ENCODE results near the gene KRTAP12-3. TPM values are rescaled to one million over a fixed set of nuclear protein-coding genes. Genes with fewer than 3 reads are reported as not detected.
"Not testable (repeated sequence)": the region's sequence is repeated elsewhere in the genome, so short reads cannot be mapped to it uniquely, and the experiment has no call there.

KRTAP12-3 gene
- total RNA-seq, 4 donors from 2014 or later: not detected

GRCh38 chr21:44643741-44644310, 13.9 kb upstream of the KRTAP12-3 start:
- Histone ChIP-seq H3K27me3 (no peaks in the 10 kb centered on the region), H3K27ac (no peak overlapping the region), H3K36me3 (no peaks in the 10 kb centered on the region), H3K4me3 (no peak overlapping the region), H3K4me1 (no peaks in the 10 kb centered on the region), H3K9me3 (peaks cover 0 to 43% (median 4%) of the 10 kb centered on the region in 4 donors)
- DNase-seq (ENCODE audit: low spot score in 2 of 2): no peak
- no peak for TF ChIP-seq EP300 (IDR thresholded peaks at IDR 0.05)
- TF ChIP-seq, protein P1, sequence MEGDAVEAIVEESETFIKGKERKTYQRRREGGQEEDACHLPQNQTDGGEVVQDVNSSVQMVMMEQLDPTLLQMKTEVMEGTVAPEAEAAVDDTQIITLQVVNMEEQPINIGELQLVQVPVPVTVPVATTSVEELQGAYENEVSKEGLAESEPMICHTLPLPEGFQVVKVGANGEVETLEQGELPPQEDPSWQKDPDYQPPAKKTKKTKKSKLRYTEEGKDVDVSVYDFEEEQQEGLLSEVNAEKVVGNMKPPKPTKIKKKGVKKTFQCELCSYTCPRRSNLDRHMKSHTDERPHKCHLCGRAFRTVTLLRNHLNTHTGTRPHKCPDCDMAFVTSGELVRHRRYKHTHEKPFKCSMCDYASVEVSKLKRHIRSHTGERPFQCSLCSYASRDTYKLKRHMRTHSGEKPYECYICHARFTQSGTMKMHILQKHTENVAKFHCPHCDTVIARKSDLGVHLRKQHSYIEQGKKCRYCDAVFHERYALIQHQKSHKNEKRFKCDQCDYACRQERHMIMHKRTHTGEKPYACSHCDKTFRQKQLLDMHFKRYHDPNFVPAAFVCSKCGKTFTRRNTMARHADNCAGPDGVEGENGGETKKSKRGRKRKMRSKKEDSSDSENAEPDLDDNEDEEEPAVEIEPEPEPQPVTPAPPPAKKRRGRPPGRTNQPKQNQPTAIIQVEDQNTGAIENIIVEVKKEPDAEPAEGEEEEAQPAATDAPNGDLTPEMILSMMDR (IDR thresholded peaks at IDR 0.05): no peak
- TF ChIP-seq POLR2A (IDR thresholded peaks at IDR 0.05): no peak
- WGBS, 2 donors: 50 to 81% methylated on average over 14 of the region's 14 CpGs

GRCh38 chr21:44644878-44645277, 12.9 kb upstream of the KRTAP12-3 start:
- DNase-seq (ENCODE audit: low spot score in 2 of 2): no peak
- 48 to 90% methylated on average over 2 of the region's 2 CpGs for WGBS, 2 donors
- Histone ChIP-seq H3K27ac (no peak overlapping the region), H3K9me3 (peaks cover 0 to 51% (median 4%) of the 10 kb centered on the region in 4 donors), H3K4me1 (no peaks in the 10 kb centered on the region), H3K27me3 (no peaks in the 10 kb centered on the region), H3K4me3 (no peak overlapping the region), H3K36me3 (no peaks in the 10 kb centered on the region)
- TF ChIP-seq, protein P1 (IDR thresholded peaks at IDR 0.05): no peak
- TF ChIP-seq POLR2A (IDR thresholded peaks at IDR 0.05) (no peak), EP300 (IDR thresholded peaks at IDR 0.05) (no peak)

DNA sequence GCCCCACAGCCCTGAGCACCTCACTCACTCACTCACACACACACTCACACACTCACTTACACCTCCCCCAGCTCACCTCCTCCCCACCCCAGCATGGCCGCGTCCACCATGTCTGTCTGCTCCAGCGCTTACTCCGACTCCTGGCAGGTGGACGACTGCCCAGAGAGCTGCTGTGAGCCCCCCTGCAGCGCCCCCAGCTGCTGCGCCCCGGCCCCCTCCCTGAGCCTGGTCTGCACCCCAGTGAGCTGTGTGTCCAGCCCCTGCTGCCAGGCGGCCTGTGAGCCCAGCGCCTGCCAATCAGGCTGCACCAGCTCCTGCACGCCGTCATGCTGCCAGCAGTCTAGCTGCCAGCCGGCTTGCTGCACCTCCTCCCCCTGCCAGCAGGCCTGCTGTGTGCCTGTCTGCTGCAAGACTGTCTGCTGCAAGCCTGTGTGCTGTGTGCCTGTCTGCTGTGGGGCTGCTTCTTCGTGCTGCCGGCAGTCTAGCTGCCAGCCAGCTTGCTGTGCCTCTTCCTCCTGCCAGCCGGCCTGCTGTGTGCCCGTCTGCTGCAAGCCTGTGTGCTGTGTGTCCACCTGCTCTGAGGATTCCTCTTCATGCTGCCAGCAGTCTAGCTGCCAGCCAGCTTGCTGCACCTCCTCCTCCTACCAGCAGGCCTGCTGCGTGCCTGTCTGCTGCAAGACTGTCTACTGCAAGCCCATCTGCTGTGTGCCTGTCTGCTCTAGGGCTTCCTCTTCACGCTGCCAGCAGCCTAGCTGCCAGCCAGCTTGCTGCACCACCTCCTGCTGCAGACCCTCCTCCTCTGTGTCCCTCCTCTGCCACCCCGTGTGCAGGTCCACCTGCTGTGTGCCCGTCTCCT, 11.1 kb upstream of the KRTAP12-3 start, which contains the start of gene KRTAP10-11:
Gene KRTAP10-11, plus strand, starts transcription at position 49 of the 856 bp plus-strand sequence. Its CDS starts 45 bp downstream, at position 94.
- 75 to 77% methylated on average over 15 to 16 of the region's 21 CpGs for WGBS, 2 donors
- not testable (repeated sequence) for H3K4me1 ChIP-seq; H3K36me3 ChIP-seq; H3K4me3 ChIP-seq; H3K27me3 ChIP-seq; H3K27ac ChIP-seq; DNase-seq (ENCODE audit: low spot score in 2 of 2)
- H3K9me3 ChIP-seq: peaks cover 0 to 44% (median 4%) of the 10 kb centered on the region in 4 donors

DNA sequence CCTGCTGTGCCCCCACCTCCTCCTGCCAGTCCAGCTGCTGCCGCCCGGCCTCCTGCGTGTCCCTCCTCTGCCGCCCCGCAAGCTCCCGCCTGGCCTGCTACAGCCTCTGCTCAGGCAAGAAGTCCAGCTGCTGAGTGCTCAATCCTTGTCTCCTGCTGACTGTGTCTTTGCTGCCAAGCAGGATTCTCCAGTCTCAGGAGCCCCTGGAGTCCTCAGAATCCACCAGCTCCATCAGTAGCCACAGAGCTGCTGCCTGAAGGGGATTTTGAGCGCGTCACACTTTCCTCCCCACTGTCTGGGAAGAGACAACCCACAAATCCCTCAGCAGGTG, 10.5 kb upstream of the KRTAP12-3 start:
- H3K36me3 ChIP-seq: no peaks in the 10 kb centered on the region
- H3K27ac ChIP-seq: no peak overlapping the region
- H3K4me3 ChIP-seq: no peak overlapping the region
- DNase-seq (ENCODE audit: low spot score in 2 of 2): no peak
- 52 to 64% methylated on average over 8 of the region's 8 CpGs for WGBS, 2 donors
- H3K4me1 ChIP-seq: no peaks in the 10 kb centered on the region
- H3K27me3 ChIP-seq: no peaks in the 10 kb centered on the region
- peaks cover 0 to 41% (median 4%) of the 10 kb centered on the region in 4 donors for H3K9me3 ChIP-seq
- TF ChIP-seq, protein P1 (IDR thresholded peaks at IDR 0.05): no peak
- TF ChIP-seq POLR2A (IDR thresholded peaks at IDR 0.05): no peak
- no peak for TF ChIP-seq EP300 (IDR thresholded peaks at IDR 0.05)

DNA sequence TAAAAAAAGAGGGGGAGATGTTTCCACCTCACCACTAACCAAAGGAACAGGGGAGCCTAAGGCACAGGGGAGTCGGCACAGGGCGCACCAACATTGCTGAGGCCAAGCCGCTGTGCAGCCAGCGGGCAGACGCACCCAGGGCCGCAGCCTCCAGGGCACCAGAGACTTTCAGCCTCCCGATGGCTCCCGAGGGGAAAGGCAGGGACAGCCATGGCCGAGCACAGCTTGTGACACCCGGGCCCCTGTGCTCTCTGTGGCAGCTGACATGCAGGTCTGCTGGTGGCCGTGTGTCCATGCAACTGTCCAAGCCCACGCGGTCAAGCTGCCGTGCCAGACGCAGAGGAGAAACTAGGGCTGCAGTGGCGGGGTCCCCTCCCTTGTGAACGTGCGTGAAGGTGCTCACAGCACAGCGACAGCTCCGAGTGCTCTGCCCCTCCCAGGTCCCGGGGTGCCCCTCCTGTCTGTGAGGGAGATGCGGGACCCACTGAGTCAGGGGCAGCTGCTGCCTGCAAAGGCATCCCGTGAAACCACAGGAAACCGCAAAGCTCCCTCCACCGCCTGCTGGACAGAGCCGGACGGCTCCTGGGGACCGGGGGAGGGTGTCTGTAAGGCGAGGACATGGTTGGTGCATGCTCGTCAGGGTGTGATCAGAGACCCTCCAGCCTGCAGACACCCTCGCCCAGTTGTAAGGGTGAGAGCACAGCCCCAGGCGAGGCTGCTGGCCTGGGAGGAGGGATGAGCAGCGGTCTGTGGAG, 9.0 kb upstream of the KRTAP12-3 start:
- 68 to 69% methylated on average over 26 to 28 of the region's 33 CpGs for WGBS, 2 donors
- no peak overlapping the region for H3K4me3 ChIP-seq
- no peak overlapping the region for H3K27ac ChIP-seq
- H3K36me3 ChIP-seq: no peaks in the 10 kb centered on the region
- TF ChIP-seq, protein P1 (IDR thresholded peaks at IDR 0.05): no peak
- TF ChIP-seq EP300 (IDR thresholded peaks at IDR 0.05) (no peak), POLR2A (IDR thresholded peaks at IDR 0.05) (no peak)
- H3K9me3 ChIP-seq: peaks cover 0 to 32% (median 4%) of the 10 kb centered on the region in 4 donors
- DNase-seq (ENCODE audit: low spot score in 2 of 2): no peak
- H3K27me3 ChIP-seq: no peaks in the 10 kb centered on the region
- no peaks in the 10 kb centered on the region for H3K4me1 ChIP-seq

All from tibial nerve (tissue), 4 donors.